Upper lobe of left lung (tissue), 4 donors: ENCODE measurements around the gene NKAIN2.

Source experiments
- CTCF ChIP-seq, 6 experiments: fragments of 450-650 bp in 4 of 6; fragments of 200-600 bp in 2 of 6; sonication (generic) in 2 of 6; IDR thresholded peaks; one replicate each; pipeline ENCODE4 v1.5.1; 2016 to 2019; ENCODE audit warnings: antibody characterized with exemption in 6 of 6
- EP300 ChIP-seq, 4 donors: sonication (generic); formaldehyde crosslinking; IDR thresholded peaks; one replicate each; pipeline ENCODE4 v1.5.1; 2017; ENCODE audit warnings: antibody characterized with exemption in 4 of 4, control low read depth in 2 of 4
- POLR2A ChIP-seq, 4 donors: fragments of 450-650 bp; IDR thresholded peaks; one replicate each; pipeline ENCODE4 v1.5.1; 2016 to 2017; ENCODE audit warnings: antibody characterized with exemption in 4 of 4, mild to moderate bottlenecking in 2 of 4

GRCh38 chr6:124022641-124023040 lies 219.0 kb downstream of the NKAIN2 start:
- TF ChIP-seq CTCF (IDR thresholded peaks at IDR 0.05) (no peak), POLR2A (IDR thresholded peaks at IDR 0.05) (no peak), EP300 (IDR thresholded peaks at IDR 0.05) (no peak)
